Measurements from ENCODE around the gene PTCD3. TPM values are rescaled to one million over a fixed set of nuclear protein-coding genes. Genes with fewer than 3 reads are reported as not detected.

PTCD3 gene
- polyA plus RNA-seq, 10 donors: 49.7 to 98.7 (median 73.3) TPM

GRCh38 chr2:86142436-86143257, 36.6 kb downstream of the PTCD3 start:
- no peak for DNase-seq

GRCh38 chr2:86143307-86143706, 37.3 kb downstream of the PTCD3 start:
- peak in 1 of 3 donors; percentile 20 for DNase-seq

GRCh38 chr2:86143926-86144685, 38.1 kb downstream of the PTCD3 start:
- DNase-seq: no peak

GRCh38 chr2:86147793-86148192, 41.8 kb downstream of the PTCD3 start:
- DNase-seq: no peak

GRCh38 chr2:86150502-86150901, 44.5 kb downstream of the PTCD3 start:
- no peak for DNase-seq

GRCh38 chr2:86157009-86157556, 51.0 kb downstream of the PTCD3 start:
- DNase-seq: no peak

- no peak for DNase-seq
Measured at GRCh38 chr2:86158286-86158685, 52.3 kb downstream of the PTCD3 start.

- no peak for DNase-seq
Measured at GRCh38 chr2:86160156-86160952, 54.3 kb downstream of the PTCD3 start.

GRCh38 chr2:86170449-86170848, 64.4 kb downstream of the PTCD3 start:
- no peak for DNase-seq

- DNase-seq: no peak
Measured at GRCh38 chr2:86171295-86171694, 65.3 kb downstream of the PTCD3 start.

GRCh38 chr2:86172610-86173009, 66.6 kb downstream of the PTCD3 start:
- DNase-seq: no peak

GRCh38 chr2:86174445-86174844, 68.4 kb downstream of the PTCD3 start:
- no peak for DNase-seq

GRCh38 chr2:86175828-86176227, 69.8 kb downstream of the PTCD3 start:
- no peak for DNase-seq

GRCh38 chr2:86176597-86176996, 70.6 kb downstream of the PTCD3 start:
- no peak for DNase-seq

GRCh38 chr2:86185517-86186212, 79.6 kb downstream of the PTCD3 start:
- no peak for DNase-seq

GRCh38 chr2:86186431-86186830, 80.4 kb downstream of the PTCD3 start:
- DNase-seq: no peak

GRCh38 chr2:86189782-86190416, 83.9 kb downstream of the PTCD3 start:
- no peak for DNase-seq

All from muscle of back (tissue), 11 donors.